ENCODE data around the gene VRTN. TPM values are rescaled to one million over a fixed set of nuclear protein-coding genes. Genes with fewer than 3 reads are reported as not detected.

The VRTN gene
- total and polyA plus RNA-seq, 9 of the 15 experiments (the other 6 are each of a cell fraction or from before 2014, with no cell fraction given), result 0.05 to 0.09 (median 0.06) TPM; not detected in 6

GRCh38 chr14:74362361-74362915 is 14.2 kb downstream of the VRTN start (continued):
- TF ChIP-seq ID3 (CRISPR knock-in tag; IDR thresholded peaks at IDR 0.05) (no peak), ID3 (tag; IDR thresholded peaks at IDR 0.05) (no peak), POLR2G (IDR thresholded peaks at IDR 0.05; ENCODE audit: low read depth, low read length) (no peak), ZNF347 (CRISPR knock-in tag; IDR thresholded peaks at IDR 0.05; ENCODE audit: low read depth) (no peak), GTF2A2 (tag; IDR thresholded peaks at IDR 0.05) (no peak), REST (IDR thresholded peaks at IDR 0.05; ENCODE audit: borderline replicate concordance) (peak; percentile 59; the same call in 1 of the 2 replicates), REST (CRISPR knock-in tag; IDR thresholded peaks at IDR 0.05; ENCODE audit: low read depth) (no peak), DMBX1 (CRISPR knock-in tag; IDR thresholded peaks at IDR 0.05; ENCODE audit: borderline replicate concordance) (no peak), STAG1 (CRISPR knock-in tag; IDR thresholded peaks at IDR 0.05; ENCODE audit: borderline replicate concordance) (peak; percentile 33; the same call in 1 of the 2 replicates), SIRT6 (IDR thresholded peaks at IDR 0.05; ENCODE audit: low read depth, low read length) (no peak), ZFX (CRISPR knock-in tag; IDR thresholded peaks at IDR 0.05) (no peak), MBD1 (CRISPR knock-in tag; IDR thresholded peaks at IDR 0.05) (no peak), PYGO2 (tag; IDR thresholded peaks at IDR 0.05) (no peak), CTCF (IDR thresholded peaks at IDR 0.05 in 2 of 3, conservative IDR thresholded peaks at IDR 0.05 in 1 of 3; ENCODE audit: insufficient read depth in 2 of 3, low read depth in 1 of 3, low read length in 3 of 3) (peak; percentile 75 to 84 (median 77)), NFYB (IDR thresholded peaks at IDR 0.05; ENCODE audit: extremely low read depth, insufficient read length) (no peak), CREM (IDR thresholded peaks at IDR 0.05; ENCODE audit: low read depth) (no peak), CEBPB (tag; IDR thresholded peaks at IDR 0.05) (peak; percentile 60)
